A673 (cell line): ENCODE measurements around the gene CADPS2. TPM values are rescaled to one million over a fixed set of nuclear protein-coding genes. Genes with fewer than 3 reads are reported as not detected.

Experiments used
- BruUV-seq: library from RNA; stranded (reverse); fragments of 400-500 nt; replicated peaks from 2 replicates; lab custom pipeline; 2021; lab: Mats Ljungman, UMichigan
- CTCF ChIA-PET: fragments of 300-600 bp; sonication (Branson Sonifier 250); formaldehyde crosslinking; loops from one replicate; lab custom pipeline; 2022; ENCODE audit warnings: antibody characterized with exemption; lab: Charles Lee
- POLR2A ChIA-PET: fragments of 300-600 bp; sonication (Branson Sonifier 250); formaldehyde crosslinking; loops from one replicate; lab custom pipeline; 2022; ENCODE audit warnings: antibody characterized with exemption; ENCODE audit not compliant: low non-redundant PET; lab: Charles Lee
- DNase-seq: peaks from one replicate; pipeline ENCODE4 v3.0.0-alpha.2; 2015; ENCODE audit warnings: low spot score
- H3K27ac ChIP-seq: fragments of 200-600 bp; sonication (generic); 2 replicates; pipeline ENCODE4 v1.5.1; 2016; ENCODE audit warnings: mixed run types, low read depth, mild to moderate bottlenecking, mixed read lengths, antibody characterized with exemption, low read length; ENCODE audit not compliant: poor library complexity, severe bottlenecking
- H3K27me3 ChIP-seq: fragments of 200-600 bp; sonication (generic); replicated peaks from 2 replicates; pipeline ENCODE4 v1.6.1; 2017; ENCODE audit warnings: mixed run types, low read depth, mild to moderate bottlenecking, mixed read lengths, antibody characterized with exemption, low read length; ENCODE audit not compliant: insufficient read depth, poor library complexity
- H3K36me3 ChIP-seq: fragments of 200-600 bp; sonication (generic); 2 replicates; pipeline ENCODE4 v1.6.1; 2016; ENCODE audit warnings: mixed run types, mild to moderate bottlenecking, mixed read lengths, antibody characterized with exemption, low read length; ENCODE audit not compliant: insufficient read depth, poor library complexity, severe bottlenecking
- H3K4me1 ChIP-seq: fragments of 200-600 bp; sonication (generic); 2 replicates; pipeline ENCODE4 v1.6.1; 2017; ENCODE audit warnings: mixed run types, mild to moderate bottlenecking, mixed read lengths, antibody characterized with exemption, low read length; ENCODE audit not compliant: insufficient read depth, poor library complexity, severe bottlenecking
- H3K4me3 ChIP-seq: fragments of 200-600 bp; sonication (generic); 2 replicates; pipeline ENCODE4 v1.5.1; 2016; ENCODE audit warnings: low read depth, mixed run types, mild to moderate bottlenecking, mixed read lengths, low read length; ENCODE audit not compliant: poor library complexity, severe bottlenecking
- H3K9me3 ChIP-seq: fragments of 200-600 bp; sonication (generic); 2 replicates; pipeline ENCODE4 v1.6.1; 2016; ENCODE audit warnings: mixed run types, low read depth, mild to moderate bottlenecking, mixed read lengths, antibody characterized with exemption, low read length; ENCODE audit not compliant: poor library complexity, severe bottlenecking
- CTCF ChIP-seq: fragments of 300-800, 200-600 bp; sonication (generic); conservative IDR thresholded peaks from 2 replicates; pipeline ENCODE4 v1.5.1; 2017; ENCODE audit warnings: low read depth, mild to moderate bottlenecking, antibody characterized with exemption, low read length, moderate library complexity, mixed read lengths
- EZH2 ChIP-seq: fragments of 200-600 bp; sonication (generic); IDR thresholded peaks from 2 replicates; pipeline ENCODE4 v1.6.1; 2017; ENCODE audit warnings: borderline replicate concordance, low read depth, mild to moderate bottlenecking, mixed read lengths, antibody characterized with exemption, low read length; ENCODE audit not compliant: poor library complexity, severe bottlenecking
- intact Hi-C: fragments of 100-400 bp; cut with micrococcal nuclease; formaldehyde crosslinking; loops from one replicate; pipeline ENCODE4 v1.10.0; 2022; ENCODE audit not compliant: unreplicated experiment
- total RNA-seq: library from RNA; stranded (reverse); gene quantifications from 2 replicates; pipeline ENCODE4 v1.2.3, GENCODE V29; 2021

CADPS2 gene
- total RNA-seq, 1 experiment from 2014 or later: 81.3 TPM

GRCh38 chr7:122521767-122522166 is 364.5 kb downstream of the CADPS2 start:
- CTCF ChIA-PET: no interaction called here

GRCh38 chr7:122520971-122521555 is 365.2 kb downstream of the CADPS2 start:
- Histone ChIP-seq H3K9me3 (no peaks in the 10 kb centered on the region), H3K36me3 (no peaks in the 10 kb centered on the region), H3K27me3 (no peaks in the 10 kb centered on the region), H3K27ac (no peak overlapping the region), H3K4me1 (peaks cover 35% of the 10 kb centered on the region), H3K4me3 (no peak overlapping the region)
- no peak for DNase-seq
- no peak for TF ChIP-seq CTCF
- TF ChIP-seq EZH2: no peak
- intact Hi-C loops: no loop called here
- POLR2A ChIA-PET: no interaction called here
- no TSS peak for BruUV-seq
- CTCF ChIA-PET: no interaction called here

More at GRCh38 chr7:122521767-122522166, 364.5 kb downstream of the CADPS2 start:
- no peak for DNase-seq
- Histone ChIP-seq H3K9me3 (no peaks in the 10 kb centered on the region), H3K4me1 (peaks cover 35% of the 10 kb centered on the region), H3K27me3 (no peaks in the 10 kb centered on the region), H3K36me3 (no peaks in the 10 kb centered on the region), H3K4me3 (no peak overlapping the region), H3K27ac (no peak overlapping the region)
- TF ChIP-seq CTCF: no peak
- TF ChIP-seq EZH2: no peak
- POLR2A ChIA-PET: no interaction called here
- BruUV-seq: no TSS peak
- intact Hi-C loops: no loop called here

GRCh38 chr7:122518488-122518887 is 367.8 kb downstream of the CADPS2 start:
- Histone ChIP-seq H3K27ac (no peak overlapping the region), H3K4me1 (peaks cover 28% of the 10 kb centered on the region), H3K9me3 (no peaks in the 10 kb centered on the region), H3K36me3 (no peaks in the 10 kb centered on the region), H3K4me3 (no peak overlapping the region), H3K27me3 (no peaks in the 10 kb centered on the region)
- POLR2A ChIA-PET: no interaction called here
- BruUV-seq: no TSS peak
- CTCF ChIA-PET: no interaction called here
- peak; percentile 18 for DNase-seq
- TF ChIP-seq EZH2: no peak
- TF ChIP-seq CTCF: no peak
- intact Hi-C loops: no loop called here
